ENCODE data around the gene INPP5D.
"Not testable (repeated sequence)": the region's sequence is repeated elsewhere in the genome, so short reads cannot be mapped to it uniquely, and the experiment has no call there.

INPP5D gene

GRCh38 chr2:233059797-233060500 lies at the start of gene INPP5D:
Gene INPP5D (plus strand): TSS chr2:233060342. CDS start chr2:233060479, 137 bp downstream.
- DNase-seq = no peak

GRCh38 chr2:233010569-233011267 lies 49.4 kb upstream of the INPP5D start:
- no peak for DNase-seq

DNA sequence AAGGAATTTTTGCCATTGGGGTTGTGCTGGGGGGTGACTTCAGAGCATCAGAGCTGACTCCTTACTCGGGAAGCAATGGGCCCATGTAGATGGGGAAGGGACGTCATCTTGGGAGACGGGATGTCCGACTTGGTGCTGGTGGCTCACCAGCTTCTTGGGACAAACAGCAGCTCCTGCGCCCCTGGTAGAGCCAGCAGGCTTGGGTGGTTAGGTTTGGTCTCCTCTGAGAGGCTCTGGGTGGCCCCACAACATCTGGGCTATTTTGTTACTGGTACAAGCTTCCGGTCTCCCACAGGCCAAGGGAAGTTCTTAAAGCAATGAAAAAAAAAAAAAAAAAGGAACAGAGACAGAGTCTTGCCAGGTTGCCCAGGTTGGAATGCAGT lies 48.9 kb upstream of the INPP5D start:
- DNase-seq = no peak

GRCh38 chr2:233011702-233012131 lies 48.4 kb upstream of the INPP5D start:
- DNase-seq = no peak

DNA sequence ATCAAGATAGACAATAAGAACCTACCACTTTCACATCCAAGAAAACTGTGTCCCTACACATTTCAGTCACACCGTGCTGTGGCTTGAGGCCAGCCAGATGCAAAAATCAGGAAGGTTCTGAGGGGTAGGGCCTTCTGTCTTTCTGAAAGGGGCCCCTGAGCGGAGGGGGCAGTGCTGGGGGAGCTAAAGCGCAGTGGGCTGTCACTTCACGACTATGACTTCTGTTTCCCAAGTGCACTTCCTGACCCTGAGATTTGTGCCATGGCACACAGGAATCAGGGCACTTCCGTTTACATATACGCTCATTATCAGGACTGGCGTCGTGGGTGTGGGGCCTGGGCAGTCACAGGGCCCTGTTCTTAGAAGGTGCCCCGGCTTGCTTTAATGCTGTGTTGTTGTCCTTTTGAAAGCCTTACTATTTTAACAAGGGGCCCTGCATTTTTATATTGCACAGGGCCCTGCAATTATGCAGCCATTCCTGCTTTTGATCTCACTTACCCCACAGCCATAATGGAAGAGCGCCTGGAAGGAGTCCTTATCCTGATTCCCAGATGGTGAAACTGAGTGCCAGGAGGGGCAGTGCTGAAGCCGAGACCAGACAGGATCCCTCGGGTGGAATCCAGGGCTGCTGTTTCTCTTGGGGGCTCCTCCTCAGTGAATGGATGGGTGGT lies 47.7 kb upstream of the INPP5D start:
- DNase-seq = no peak

- DNase-seq = no peak
Observed at GRCh38 chr2:233013027-233013461, 47.1 kb upstream of the INPP5D start, which contains the start of gene NGEF. Gene NGEF (minus strand): TSS chr2:233013256. CDS start chr2:232974890, 38,366 bp downstream.

GRCh38 chr2:233013650-233014049 lies 46.5 kb upstream of the INPP5D start:
- DNase-seq = no peak

DNA sequence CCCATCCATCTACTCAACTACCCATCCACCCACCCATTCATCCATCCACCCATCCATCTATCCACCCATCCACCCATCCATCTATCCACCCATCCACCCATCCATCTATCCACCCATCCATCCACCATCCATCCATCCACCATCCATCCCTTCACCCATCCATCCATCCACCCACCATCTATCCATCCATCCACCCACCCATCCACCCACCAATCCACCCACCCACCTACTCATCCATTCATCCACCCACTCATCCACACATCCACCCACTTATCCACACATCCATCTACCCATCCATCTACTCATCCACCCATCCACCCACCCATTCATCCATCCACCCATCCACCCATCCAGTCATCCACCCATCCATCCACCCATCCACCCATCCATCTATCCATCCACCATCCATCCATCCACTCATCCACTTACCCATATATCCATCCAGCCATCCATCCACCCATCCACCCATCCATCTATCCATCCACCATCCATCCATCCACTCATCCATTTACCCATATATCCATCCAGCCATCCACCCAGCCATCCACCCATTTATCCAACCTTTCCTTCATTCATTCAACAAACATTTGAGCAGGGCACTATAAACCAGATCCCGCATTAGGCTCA lies 45.0 kb upstream of the INPP5D start:
- no peak for DNase-seq

DNA sequence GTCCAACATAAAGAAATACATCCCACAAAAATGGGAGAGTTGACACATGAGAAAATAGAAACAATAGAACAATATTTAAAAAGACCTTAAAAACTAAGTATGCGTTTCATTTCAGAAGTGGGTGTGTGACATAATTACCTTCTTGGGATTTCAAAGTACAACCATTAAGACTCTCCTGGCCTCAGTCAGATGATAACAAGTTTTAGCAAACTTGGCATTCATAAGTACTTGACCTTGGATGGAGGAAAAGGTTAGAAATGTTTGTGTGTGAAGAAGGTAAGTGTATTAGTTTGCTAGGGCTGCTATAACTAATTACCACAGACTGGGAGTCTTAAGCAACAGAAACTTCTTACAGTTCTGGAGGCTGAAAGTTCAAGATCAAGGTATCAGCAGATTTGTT lies 42.2 kb upstream of the INPP5D start:
- DNase-seq = no peak

DNA sequence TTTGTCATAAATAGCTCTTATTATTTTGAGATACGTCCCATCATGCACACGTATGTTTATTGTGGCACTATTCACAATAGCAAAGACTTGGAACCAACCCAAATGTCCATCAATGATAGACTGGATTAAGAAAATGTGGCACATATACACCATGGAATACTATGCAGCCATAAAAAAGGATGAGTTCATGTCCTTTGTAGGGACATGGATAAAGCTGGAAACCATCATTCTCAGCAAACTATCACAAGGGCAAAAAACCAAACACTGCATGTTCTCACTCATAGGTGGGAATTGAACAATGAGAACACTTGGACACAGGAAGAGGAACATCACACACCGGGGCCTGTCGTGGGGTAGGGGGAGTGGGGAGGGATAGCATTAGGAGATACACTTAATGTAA lies 40.5 kb upstream of the INPP5D start:
- DNase-seq = not testable (repeated sequence)

DNA sequence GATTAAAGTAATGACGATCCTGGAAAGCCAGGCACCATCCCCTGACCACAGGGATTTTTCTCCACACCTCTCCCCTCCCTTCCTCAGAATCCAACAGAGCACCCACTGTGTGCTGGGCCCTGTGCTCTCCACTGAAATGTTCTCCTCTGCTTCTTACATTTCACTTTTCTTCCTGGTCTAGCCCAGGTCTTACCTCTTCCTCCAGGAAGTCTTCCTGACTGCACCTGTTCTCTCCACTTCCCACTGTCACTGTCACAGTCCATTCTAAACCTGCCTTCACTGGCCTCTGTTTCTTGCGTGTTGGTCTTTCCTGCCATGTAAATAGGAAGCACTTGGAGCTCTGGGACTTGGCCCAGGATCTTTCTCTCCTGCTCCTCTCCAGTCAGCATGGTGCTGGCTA lies 39.7 kb upstream of the INPP5D start:
- DNase-seq = no peak

GRCh38 chr2:233021771-233022170 lies 38.4 kb upstream of the INPP5D start:
- DNase-seq = no peak

- DNase-seq = no peak
Observed at GRCh38 chr2:233022561-233022960, 37.6 kb upstream of the INPP5D start.

GRCh38 chr2:233023007-233023760 lies 37.0 kb upstream of the INPP5D start:
- no peak for DNase-seq

GRCh38 chr2:233023761-233024410 lies 36.3 kb upstream of the INPP5D start:
- DNase-seq = no peak

- no peak for DNase-seq
Observed at GRCh38 chr2:233025706-233026105, 34.4 kb upstream of the INPP5D start.

GRCh38 chr2:233026198-233026813 lies 33.8 kb upstream of the INPP5D start:
- DNase-seq = peak; percentile 50

DNA sequence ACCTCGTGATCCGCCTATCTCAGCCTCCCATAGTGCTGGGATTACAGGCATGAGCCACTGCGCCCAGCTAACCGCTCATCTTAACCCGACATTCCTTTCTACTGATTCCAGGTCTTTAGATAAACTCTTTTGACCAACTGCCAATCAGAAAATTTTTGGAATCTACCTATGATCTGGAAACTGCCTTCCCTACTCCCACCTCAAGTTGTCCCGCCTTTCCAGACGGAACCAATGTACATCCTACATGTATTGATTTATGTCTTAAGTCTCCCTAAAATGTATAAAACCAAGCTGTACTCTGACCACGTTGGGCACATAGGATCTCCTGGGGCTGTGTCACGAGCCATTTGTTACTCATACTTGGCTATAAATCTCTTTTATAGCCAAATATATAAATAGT lies 30.8 kb upstream of the INPP5D start:
- DNase-seq = peak; percentile 48

DNA sequence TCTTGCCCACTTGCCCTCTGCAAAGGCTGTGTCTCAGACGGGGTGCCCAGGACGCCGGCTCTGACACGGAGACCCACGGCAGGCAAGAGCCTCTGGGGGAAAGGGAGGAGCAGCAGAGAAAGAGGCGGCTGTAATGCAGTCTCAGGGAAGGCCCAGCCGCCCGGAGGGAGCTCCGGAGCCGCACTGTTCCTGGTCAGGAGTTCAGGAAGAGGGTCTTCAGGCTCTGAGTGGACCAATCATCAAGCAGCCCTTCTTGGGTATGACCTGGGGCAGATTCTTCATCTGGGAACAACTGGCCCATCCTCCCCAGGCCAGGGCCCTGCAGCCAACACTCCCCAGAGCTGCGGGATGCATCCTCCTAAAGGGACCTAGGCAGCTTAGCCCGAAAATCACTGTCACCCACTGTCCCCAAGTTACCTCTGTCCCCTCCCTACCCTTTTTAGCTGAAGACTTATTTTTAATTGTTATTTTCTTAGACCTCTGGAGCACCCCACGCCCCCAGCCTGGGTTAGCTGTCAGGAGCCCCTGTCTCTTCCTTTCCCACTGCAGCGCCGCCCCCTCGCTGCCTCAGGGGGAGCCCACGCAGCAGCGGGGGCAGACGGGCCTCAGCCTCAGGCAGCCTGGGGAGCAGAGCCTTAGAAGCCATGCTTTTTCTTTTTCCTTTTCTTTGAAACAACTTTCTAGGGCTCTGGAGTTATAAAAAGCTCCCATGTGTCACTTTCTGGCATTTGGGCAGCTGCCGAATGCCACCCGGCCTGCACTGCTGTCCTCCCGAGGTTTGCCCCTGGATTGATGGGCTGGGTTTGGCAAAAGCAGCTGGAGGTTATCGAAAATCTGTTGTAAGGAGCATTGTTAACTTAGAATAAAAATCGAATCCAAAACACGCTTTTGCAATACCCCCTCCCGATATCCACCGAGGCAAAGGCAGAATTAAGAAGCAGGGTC lies 28.3 kb upstream of the INPP5D start:
- no peak for DNase-seq
